Tibial artery (tissue), 4 donors: Measurements from ENCODE around the gene CEP68.
A peak's percentile ranks its signal among the peaks of the same experiment; 100 is the strongest.

Experiments used
- DNase-seq, 2 donors: peaks; one replicate each; pipeline ENCODE4 v3.0.0-alpha.2; 2019
- H3K27ac ChIP-seq, 2 donors: fragments of 200-600 bp; sonication (generic) in 1 of 2; 1 replicate in 1 of 2; 2 replicates in 1 of 2; pipeline ENCODE4 v1.5.1; 2018 to 2019; ENCODE audit warnings: mild to moderate bottlenecking in 1 of 2
- H3K27me3 ChIP-seq, 2 donors: fragments of 200-600 bp; sonication (generic) in 1 of 2; one replicate each; pipeline versions ENCODE4 v1.5.1 to v1.6.0; 2016 to 2019
- H3K36me3 ChIP-seq, 3 donors: fragments of 200-600 bp; sonication (generic) in 2 of 3; one replicate each; pipeline ENCODE4 v1.5.1; 2016 to 2019; ENCODE audit warnings: mild to moderate bottlenecking in 2 of 3
- H3K4me1 ChIP-seq, 4 donors: fragments of 200-600 bp; sonication (generic) in 2 of 4; 1 replicate in 3 of 4; 2 replicates in 1 of 4; pipeline ENCODE4 v1.5.1; 2016 to 2019
- H3K4me3 ChIP-seq, 2 donors: fragments of 200-600 bp; sonication (generic) in 1 of 2; 1 replicate in 1 of 2; 2 replicates in 1 of 2; pipeline ENCODE4 v1.5.1; 2018 to 2019; ENCODE audit warnings: mild to moderate bottlenecking in 2 of 2
- H3K9me3 ChIP-seq, 3 donors: fragments of 200-600 bp; sonication (generic) in 1 of 3; one replicate each; pipeline ENCODE4 v1.5.1; 2016 to 2019
- CTCF ChIP-seq, 2 experiments: fragments of 200-600 bp in 1 of 2; fragments of 450-650 bp in 1 of 2; IDR thresholded peaks; one replicate each; pipeline ENCODE4 v1.5.1; 2017 to 2019; ENCODE audit warnings: antibody characterized with exemption in 2 of 2, mild to moderate bottlenecking in 1 of 2, moderate library complexity in 1 of 2
- intact Hi-C: fragments of 100-400 bp; cut with DNase I; formaldehyde crosslinking; loops from one replicate; pipeline ENCODE4 v1.15.0; 2023; ENCODE audit warnings: low total_unique reads

CEP68 gene

GRCh38 chr2:65049010-65049639 lies 7.1 kb upstream of the CEP68 start:
- intact Hi-C loops: no loop called here
- no peak for TF ChIP-seq CTCF (IDR thresholded peaks at IDR 0.05)
- H3K27me3 ChIP-seq: no peaks in the 10 kb centered on the region
- no peaks in the 10 kb centered on the region for H3K9me3 ChIP-seq
- no peak overlapping the region for H3K27ac ChIP-seq
- H3K4me1 ChIP-seq: no peaks in the 10 kb centered on the region
- no peaks in the 10 kb centered on the region for H3K36me3 ChIP-seq
- no peak overlapping the region for H3K4me3 ChIP-seq
- no peak for DNase-seq

- H3K9me3 ChIP-seq: no peaks in the 10 kb centered on the region
- no peak overlapping the region for H3K27ac ChIP-seq
- DNase-seq: no peak
- H3K4me1 ChIP-seq: peaks cover 0 to 7% (median 6%) of the 10 kb centered on the region in 4 donors
- H3K4me3 ChIP-seq: no peak overlapping the region
- no peaks in the 10 kb centered on the region for H3K27me3 ChIP-seq
- TF ChIP-seq CTCF (IDR thresholded peaks at IDR 0.05): no peak
- intact Hi-C loops: loop anchor here (10.0 kb wide), 1 partner anchor 56 kb away; no protein-coding TSS in a partner anchor
- H3K36me3 ChIP-seq: no peaks in the 10 kb centered on the region
Measured at GRCh38 chr2:65050931-65051330, 5.3 kb upstream of the CEP68 start.

- Histone ChIP-seq H3K27ac (no peak overlapping the region), H3K36me3 (no peaks in the 10 kb centered on the region), H3K27me3 (no peaks in the 10 kb centered on the region), H3K4me3 (no peak overlapping the region), H3K4me1 (peaks cover 0 to 21% (median 13%) of the 10 kb centered on the region in 4 donors), H3K9me3 (no peaks in the 10 kb centered on the region)
- intact Hi-C loops: loop anchor here (10.0 kb wide), 1 partner anchor 58 kb away; no protein-coding TSS in a partner anchor
- TF ChIP-seq CTCF (IDR thresholded peaks at IDR 0.05): no peak
- no peak for DNase-seq
Measured at GRCh38 chr2:65053199-65053598, 3.0 kb upstream of the CEP68 start.

- no peaks in the 10 kb centered on the region for H3K27me3 ChIP-seq
- H3K4me1 ChIP-seq: peaks cover 0 to 36% (median 22%) of the 10 kb centered on the region in 4 donors
- H3K9me3 ChIP-seq: no peaks in the 10 kb centered on the region
- no peak for DNase-seq
- no peak for TF ChIP-seq CTCF (IDR thresholded peaks at IDR 0.05)
- peak overlapping the region in 1 of 2 donors; percentile 91 for H3K27ac ChIP-seq
- H3K36me3 ChIP-seq: no peaks in the 10 kb centered on the region
- intact Hi-C loops: loop anchor here (2.0 to 10.0 kb wide), 2 partner anchors 60 to 76 kb away; partner anchors contain the start of gene RAB1A
- peak overlapping the region in 1 of 2 donors; percentile 89 for H3K4me3 ChIP-seq
Measured at GRCh38 chr2:65054749-65055421, 1.3 kb upstream of the CEP68 start.

- H3K27ac ChIP-seq: peak overlapping the region; percentile 84 to 91
- intact Hi-C loops: loop anchor here (2.0 to 10.0 kb wide), 2 partner anchors 61 to 75 kb away; partner anchors contain the start of gene RAB1A
- DNase-seq: peak in 1 of 2 donors; percentile 55
Measured at GRCh38 chr2:65055422-65056214, 598 bp upstream of the CEP68 start.

More at GRCh38 chr2:65055422-65056214, 598 bp upstream of the CEP68 start:
- Histone ChIP-seq H3K4me3 (peak overlapping the region; percentile 89 to 99), H3K4me1 (peaks cover 0 to 42% (median 22%) of the 10 kb centered on the region in 4 donors), H3K36me3 (no peaks in the 10 kb centered on the region), H3K27me3 (no peaks in the 10 kb centered on the region), H3K9me3 (no peaks in the 10 kb centered on the region)
- no peak for TF ChIP-seq CTCF (IDR thresholded peaks at IDR 0.05)
